ENCODE measurements around the gene FN3K. TPM values are rescaled to one million over a fixed set of nuclear protein-coding genes. Genes with fewer than 3 reads are reported as not detected.

Gene FN3K
- total and polyA plus RNA-seq, 2 of the 13 experiments (the other 11 are each of a cell fraction or from before 2014, with no cell fraction given) = 3.5 to 12.2 TPM

GRCh38 chr17:82740906-82741759 lies 5.7 kb downstream of the FN3K start (continued):
- 0 out of 2 replicates have a peak, but pooled peaks have one; percentile 25 for TF ChIP-seq ZHX2 (IDR thresholded peaks at IDR 0.05; ENCODE audit: low read depth)
- no peak for TF ChIP-seq ZHX2 (CRISPR knock-in tag; IDR thresholded peaks at IDR 0.05; ENCODE audit: borderline replicate concordance)
- no peak for TF ChIP-seq POLR2AphosphoS2 (IDR thresholded peaks at IDR 0.05; ENCODE audit: low read depth, low read length)
- TF ChIP-seq, protein P1, sequence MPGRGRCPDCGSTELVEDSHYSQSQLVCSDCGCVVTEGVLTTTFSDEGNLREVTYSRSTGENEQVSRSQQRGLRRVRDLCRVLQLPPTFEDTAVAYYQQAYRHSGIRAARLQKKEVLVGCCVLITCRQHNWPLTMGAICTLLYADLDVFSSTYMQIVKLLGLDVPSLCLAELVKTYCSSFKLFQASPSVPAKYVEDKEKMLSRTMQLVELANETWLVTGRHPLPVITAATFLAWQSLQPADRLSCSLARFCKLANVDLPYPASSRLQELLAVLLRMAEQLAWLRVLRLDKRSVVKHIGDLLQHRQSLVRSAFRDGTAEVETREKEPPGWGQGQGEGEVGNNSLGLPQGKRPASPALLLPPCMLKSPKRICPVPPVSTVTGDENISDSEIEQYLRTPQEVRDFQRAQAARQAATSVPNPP (CRISPR knock-in tag; IDR thresholded peaks at IDR 0.05) = no peak; the same call in 1 of the 2 replicates
- TF ChIP-seq ZNF207 (IDR thresholded peaks at IDR 0.05; ENCODE audit: borderline replicate concordance) = no peak
- peak; percentile 95 for TF ChIP-seq NR2C2 (CRISPR knock-in tag; IDR thresholded peaks at IDR 0.05; ENCODE audit: borderline replicate concordance)
- no peak for TF ChIP-seq ARNT2 (CRISPR knock-in tag; IDR thresholded peaks at IDR 0.05; ENCODE audit: low read depth)
- TF ChIP-seq RBAK (CRISPR knock-in tag; IDR thresholded peaks at IDR 0.05) = peak; percentile 52; the same call in 1 of the 2 replicates
- TF ChIP-seq ATF7 (IDR thresholded peaks at IDR 0.05) = no peak
- no peak for TF ChIP-seq ATF7 (CRISPR knock-in tag; IDR thresholded peaks at IDR 0.05)
- no peak for TF ChIP-seq ZNF800 (CRISPR knock-in tag; IDR thresholded peaks at IDR 0.05)
- no peak for TF ChIP-seq ZEB1 (IDR thresholded peaks at IDR 0.05; ENCODE audit: insufficient replicate concordance, low read depth)
- TF ChIP-seq GLI4 (CRISPR knock-in tag; IDR thresholded peaks at IDR 0.05; ENCODE audit: borderline replicate concordance) = no peak
- TF ChIP-seq, protein P2, sequence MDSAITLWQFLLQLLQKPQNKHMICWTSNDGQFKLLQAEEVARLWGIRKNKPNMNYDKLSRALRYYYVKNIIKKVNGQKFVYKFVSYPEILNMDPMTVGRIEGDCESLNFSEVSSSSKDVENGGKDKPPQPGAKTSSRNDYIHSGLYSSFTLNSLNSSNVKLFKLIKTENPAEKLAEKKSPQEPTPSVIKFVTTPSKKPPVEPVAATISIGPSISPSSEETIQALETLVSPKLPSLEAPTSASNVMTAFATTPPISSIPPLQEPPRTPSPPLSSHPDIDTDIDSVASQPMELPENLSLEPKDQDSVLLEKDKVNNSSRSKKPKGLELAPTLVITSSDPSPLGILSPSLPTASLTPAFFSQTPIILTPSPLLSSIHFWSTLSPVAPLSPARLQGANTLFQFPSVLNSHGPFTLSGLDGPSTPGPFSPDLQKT (CRISPR knock-in tag; IDR thresholded peaks at IDR 0.05; ENCODE audit: borderline replicate concordance) = no peak
- no peak for TF ChIP-seq ZNF234 (CRISPR knock-in tag; conservative IDR thresholded peaks at IDR 0.05)
- 0 out of 2 replicates have a peak, but pooled peaks have one; percentile 18 for TF ChIP-seq SNAPC5 (CRISPR knock-in tag; IDR thresholded peaks at IDR 0.05; ENCODE audit: borderline replicate concordance)
- TF ChIP-seq SALL2 (CRISPR knock-in tag; IDR thresholded peaks at IDR 0.05) = no peak; the same call in 1 of the 2 replicates
